ENCODE results near the gene FAM118A.

DNA sequence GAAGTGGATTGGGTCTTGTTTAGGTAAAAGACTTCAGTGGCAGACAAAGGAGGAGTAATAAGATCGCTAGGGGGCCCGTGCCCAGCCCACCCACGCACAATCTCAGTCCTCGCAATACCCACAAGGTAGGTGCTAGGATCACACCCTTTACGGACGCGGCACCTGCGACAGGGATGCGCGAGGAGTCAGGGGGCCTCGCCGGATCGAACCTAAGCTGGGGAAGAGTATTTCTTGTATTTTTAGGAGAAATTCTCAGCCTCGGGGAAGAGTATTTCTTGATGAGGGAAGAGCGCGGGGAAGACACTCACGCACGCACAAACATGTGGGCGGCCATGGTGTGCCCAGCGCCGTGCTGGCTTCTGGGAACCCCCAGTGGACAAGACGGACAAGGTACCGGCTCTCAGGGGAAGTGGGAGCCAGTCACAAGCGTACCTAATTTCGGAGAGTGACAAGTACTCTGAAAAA is 745 bp upstream of the FAM118A start:
- TF ChIP-seq, protein P1, sequence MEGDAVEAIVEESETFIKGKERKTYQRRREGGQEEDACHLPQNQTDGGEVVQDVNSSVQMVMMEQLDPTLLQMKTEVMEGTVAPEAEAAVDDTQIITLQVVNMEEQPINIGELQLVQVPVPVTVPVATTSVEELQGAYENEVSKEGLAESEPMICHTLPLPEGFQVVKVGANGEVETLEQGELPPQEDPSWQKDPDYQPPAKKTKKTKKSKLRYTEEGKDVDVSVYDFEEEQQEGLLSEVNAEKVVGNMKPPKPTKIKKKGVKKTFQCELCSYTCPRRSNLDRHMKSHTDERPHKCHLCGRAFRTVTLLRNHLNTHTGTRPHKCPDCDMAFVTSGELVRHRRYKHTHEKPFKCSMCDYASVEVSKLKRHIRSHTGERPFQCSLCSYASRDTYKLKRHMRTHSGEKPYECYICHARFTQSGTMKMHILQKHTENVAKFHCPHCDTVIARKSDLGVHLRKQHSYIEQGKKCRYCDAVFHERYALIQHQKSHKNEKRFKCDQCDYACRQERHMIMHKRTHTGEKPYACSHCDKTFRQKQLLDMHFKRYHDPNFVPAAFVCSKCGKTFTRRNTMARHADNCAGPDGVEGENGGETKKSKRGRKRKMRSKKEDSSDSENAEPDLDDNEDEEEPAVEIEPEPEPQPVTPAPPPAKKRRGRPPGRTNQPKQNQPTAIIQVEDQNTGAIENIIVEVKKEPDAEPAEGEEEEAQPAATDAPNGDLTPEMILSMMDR (optimal IDR thresholded peaks at IDR 0.05 in 1 of 3, IDR thresholded peaks at IDR 0.05 in 1 of 3, conservative IDR thresholded peaks at IDR 0.05 in 1 of 3; ENCODE audit: extremely low read depth in 1 of 3, insufficient read depth in 2 of 3, low read length in 3 of 3): no peak
- no peak for TF ChIP-seq EZH2 (IDR thresholded peaks at IDR 0.05; ENCODE audit: low read length)

All from keratinocyte (primary cell).